AG04450 (cell line): ENCODE measurements around the gene ADGB. TPM values are rescaled to one million over a fixed set of nuclear protein-coding genes. Genes with fewer than 3 reads are reported as not detected.
A peak's percentile ranks its signal among the peaks of the same experiment; 100 is the strongest.

Experiments used
- CTCF ChIA-PET: fragments of 300-600, 350-600 bp; formaldehyde crosslinking; extraction: SDS; loops from one replicate; lab custom pipeline; 2022; ENCODE audit warnings: antibody characterized with exemption, inconsistent platforms; lab: Charles Lee
- POLR2A ChIA-PET: fragments of 350-600 bp; formaldehyde crosslinking; extraction: SDS; loops from one replicate; lab custom pipeline; 2021; ENCODE audit warnings: antibody characterized with exemption, inconsistent platforms; lab: Yijun Ruan, JAX
- DNase-seq: peaks from one replicate; pipeline ENCODE4 v3.0.0-alpha.2; 2011; ENCODE audit warnings: low read depth, low spot score
- H3K27ac ChIP-seq: one replicate; pipeline ENCODE4 v1.5.1; 2012; ENCODE audit warnings: low read depth, low read length, control low read depth
- H3K27me3 ChIP-seq: one replicate; pipeline ENCODE4 v1.6.0; 2012; ENCODE audit warnings: low read length; ENCODE audit not compliant: control insufficient read depth, insufficient read depth
- H3K4me3 ChIP-seq: 2 replicates; pipeline ENCODE4 v1.5.1; 2011; ENCODE audit warnings: mild to moderate bottlenecking, low read depth, low read length, control low read depth
- H3K9me3 ChIP-seq: 2 replicates; pipeline ENCODE4 v1.5.1; 2012; ENCODE audit warnings: low read length; ENCODE audit not compliant: control insufficient read depth, insufficient read depth
- CTCF ChIP-seq: IDR thresholded peaks from 2 replicates; pipeline ENCODE4 v1.5.1; 2011; ENCODE audit warnings: low read depth, low read length, control low read depth, inconsistent platforms
- polyA plus RNA-seq: library from polyadenylated mRNA; depleted of rRNA; stranded (reverse); fragments of >200 nt; gene quantifications from 2 replicates; pipeline ENCODE4 v1.2.3, GENCODE V29; 2011

Gene ADGB
- polyA plus RNA-seq, 1 experiment = not detected

DNA sequence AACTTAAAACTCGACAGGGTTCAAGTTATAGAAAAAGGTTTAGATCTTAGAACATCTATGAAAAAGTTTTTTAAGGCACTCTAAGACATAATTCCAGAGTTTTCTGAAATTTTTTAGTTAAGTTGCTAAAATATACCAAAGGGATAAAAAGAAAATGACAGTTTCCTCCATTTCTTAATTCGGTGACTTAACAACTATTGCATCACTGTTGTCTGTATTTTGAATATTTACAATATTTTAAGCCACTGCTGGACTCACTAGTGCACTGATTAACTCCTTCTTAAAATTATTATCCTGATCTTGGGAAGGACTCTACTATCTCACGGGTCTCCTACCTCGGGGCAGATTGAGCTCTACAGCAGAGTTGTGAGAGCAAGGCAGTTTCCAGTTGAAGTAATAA is 91.0 kb downstream of the ADGB start:
- Histone ChIP-seq H3K27ac (no peak overlapping the region), H3K27me3 (no peaks in the 10 kb centered on the region), H3K9me3 (no peaks in the 10 kb centered on the region), H3K4me3 (no peak overlapping the region)
- POLR2A ChIA-PET = no interaction called here
- no peak for DNase-seq
- CTCF ChIA-PET = no interaction called here
- no peak for TF ChIP-seq CTCF

DNA sequence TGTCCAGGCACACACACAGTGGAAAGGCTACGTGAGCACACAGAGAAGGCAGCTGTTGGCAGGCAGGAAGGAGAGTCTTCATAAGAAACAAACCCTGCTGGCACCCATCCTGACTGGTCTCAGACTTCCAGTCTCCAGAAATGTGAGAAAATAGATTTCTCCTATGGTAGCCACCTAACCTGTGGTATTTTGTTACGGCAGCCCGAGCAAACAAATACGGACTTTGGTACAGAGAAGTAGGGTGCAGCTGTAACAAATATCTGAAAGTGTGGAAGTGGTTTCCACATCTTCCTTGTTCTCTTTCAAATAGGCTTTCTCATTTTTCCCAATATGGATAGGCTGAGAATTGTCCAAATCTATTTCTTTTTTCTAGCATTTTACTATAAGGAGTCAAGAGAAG is 94.6 kb downstream of the ADGB start:
- H3K9me3 ChIP-seq = no peaks in the 10 kb centered on the region
- H3K27me3 ChIP-seq = no peaks in the 10 kb centered on the region
- CTCF ChIA-PET = no interaction called here
- no peak for DNase-seq
- H3K27ac ChIP-seq = no peak overlapping the region
- no peak overlapping the region for H3K4me3 ChIP-seq
- no peak for TF ChIP-seq CTCF
- POLR2A ChIA-PET = no interaction called here

- TF ChIP-seq CTCF = no peak
- no peaks in the 10 kb centered on the region for H3K27me3 ChIP-seq
- POLR2A ChIA-PET = no interaction called here
- CTCF ChIA-PET = interaction anchor here (1.4 kb wide), 1 partner anchor 1064 kb away, joined by 3 read pairs; no protein-coding TSS in a partner anchor
- DNase-seq = no peak
- H3K9me3 ChIP-seq = no peaks in the 10 kb centered on the region
- no peak overlapping the region for H3K27ac ChIP-seq
- no peak overlapping the region for H3K4me3 ChIP-seq
These were observed 99.1 kb downstream of the ADGB start for GRCh38 chr6:146697921-146698320.

DNA sequence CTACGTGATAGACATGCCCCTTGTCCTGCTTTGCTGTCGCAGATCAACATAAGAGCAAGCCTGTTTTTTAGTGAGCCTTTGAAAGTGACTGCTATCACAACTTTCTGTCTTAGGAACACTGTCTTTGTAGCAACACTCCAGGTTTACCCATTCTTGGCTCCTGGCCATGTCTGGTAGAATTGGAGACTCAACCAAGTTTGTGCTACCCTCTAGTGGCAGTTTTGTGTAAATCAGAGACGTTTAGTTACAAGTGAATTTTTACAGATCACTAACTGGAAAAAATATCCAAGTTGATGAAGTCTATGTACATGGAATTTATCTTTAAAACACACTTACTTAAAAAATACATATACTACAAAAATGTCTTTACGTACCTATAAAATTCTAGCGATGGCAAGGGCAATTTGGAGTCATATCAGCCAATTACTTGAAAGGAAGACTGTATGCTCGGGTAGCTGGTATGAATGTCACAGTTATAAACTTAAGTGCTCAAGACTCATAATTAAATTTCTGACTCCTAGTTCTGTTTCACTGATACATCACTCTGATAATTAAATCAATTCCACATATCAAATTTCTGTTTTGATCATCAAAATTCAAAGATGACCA is 101.4 kb downstream of the ADGB start:
- no peak overlapping the region for H3K4me3 ChIP-seq
- peak; percentile 74 for TF ChIP-seq CTCF
- H3K9me3 ChIP-seq = no peaks in the 10 kb centered on the region
- POLR2A ChIA-PET = no interaction called here
- H3K27ac ChIP-seq = no peak overlapping the region
- no peaks in the 10 kb centered on the region for H3K27me3 ChIP-seq
- DNase-seq = peak; percentile 69
- CTCF ChIA-PET = interaction anchor here (0.7 to 2.3 kb wide), 8 partner anchors 9 to 771 kb away, joined by 3 to 12 read pairs (median 3); partner anchors contain the start of gene RAB32

DNA sequence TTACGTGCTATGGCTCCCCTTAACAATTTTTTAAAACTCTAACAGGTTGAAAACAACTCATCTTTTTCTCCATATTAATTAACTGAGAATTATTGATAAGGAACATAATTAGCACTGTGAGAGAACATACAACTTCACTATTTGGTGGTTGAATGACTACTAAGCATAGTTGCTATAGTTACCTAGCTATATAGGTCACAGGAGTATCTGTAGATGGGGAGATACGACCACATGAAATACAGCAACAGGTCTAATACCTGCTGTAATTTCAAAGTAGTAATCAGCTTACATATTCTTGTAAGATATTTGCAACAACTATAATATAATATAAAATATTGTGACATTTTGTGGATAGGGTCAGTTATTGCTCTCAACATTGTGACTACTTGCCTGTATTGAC is 102.9 kb downstream of the ADGB start:
- no peak for TF ChIP-seq CTCF
- Histone ChIP-seq H3K4me3 (no peak overlapping the region), H3K27me3 (no peaks in the 10 kb centered on the region), H3K9me3 (no peaks in the 10 kb centered on the region), H3K27ac (no peak overlapping the region)
- no peak for DNase-seq
- CTCF ChIA-PET = interaction anchor here (0.6 to 2.3 kb wide), 3 partner anchors 360 to 773 kb away, joined by 3 to 12 read pairs (median 10); no protein-coding TSS in a partner anchor
- POLR2A ChIA-PET = no interaction called here
